ENCODE data around the gene SH3GL2. TPM values are rescaled to one million over a fixed set of nuclear protein-coding genes. Genes with fewer than 3 reads are reported as not detected.

The SH3GL2 gene
- total RNA-seq, 4 donors from 2014 or later, result 0.45 to 2.5 TPM; not detected in 2

GRCh38 chr9:17648516-17648915, 69.7 kb downstream of the SH3GL2 start:
- H3K4me1 ChIP-seq, result no peaks in the 10 kb centered on the region
- no peaks in the 10 kb centered on the region for H3K9me3 ChIP-seq
- H3K4me3 ChIP-seq (replicated peaks in 1 of 3), result no peak overlapping the region
- H3K36me3 ChIP-seq, result no peaks in the 10 kb centered on the region
- H3K27ac ChIP-seq, result no peak overlapping the region
- intact Hi-C loops (cut with DNase I), result no loop called here
- TF ChIP-seq POLR2A (IDR thresholded peaks at IDR 0.05) (no peak), CTCF (IDR thresholded peaks at IDR 0.05) (no peak)
- H3K27me3 ChIP-seq, result no peaks in the 10 kb centered on the region
- no peak for DNase-seq

- intact Hi-C loops (cut with DNase I), result no loop called here
- no peaks in the 10 kb centered on the region for H3K4me1 ChIP-seq
- H3K36me3 ChIP-seq, result no peaks in the 10 kb centered on the region
- no peaks in the 10 kb centered on the region for H3K27me3 ChIP-seq
- no peaks in the 10 kb centered on the region for H3K9me3 ChIP-seq
- WGBS, 2 donors, result 71 to 78% methylated on average over 1 of the region's 1 CpG
- DNase-seq, result no peak
- TF ChIP-seq CTCF (IDR thresholded peaks at IDR 0.05) (no peak), POLR2A (IDR thresholded peaks at IDR 0.05) (no peak)
- no peak overlapping the region for H3K4me3 ChIP-seq (replicated peaks in 1 of 3)
- no peak overlapping the region for H3K27ac ChIP-seq
These were observed 72.9 kb downstream of the SH3GL2 start for GRCh38 chr9:17651725-17652124.

GRCh38 chr9:17653947-17654465, 75.1 kb downstream of the SH3GL2 start:
- no peaks in the 10 kb centered on the region for H3K36me3 ChIP-seq
- no peak for DNase-seq
- no peaks in the 10 kb centered on the region for H3K27me3 ChIP-seq
- WGBS, 2 donors, result 63 to 70% methylated on average over 4 of the region's 4 CpGs
- no peak for TF ChIP-seq POLR2A (IDR thresholded peaks at IDR 0.05)
- no peak for TF ChIP-seq CTCF (IDR thresholded peaks at IDR 0.05)
- no peaks in the 10 kb centered on the region for H3K9me3 ChIP-seq
- no peak overlapping the region for H3K4me3 ChIP-seq (replicated peaks in 1 of 3)
- H3K4me1 ChIP-seq, result no peaks in the 10 kb centered on the region
- H3K27ac ChIP-seq, result no peak overlapping the region
- intact Hi-C loops (cut with DNase I), result no loop called here

- WGBS, 2 donors, result 35 to 52% methylated on average over 1 of the region's 1 CpG
These were observed 78.0 kb downstream of the SH3GL2 start for GRCh38 chr9:17656889-17657288.

DNA sequence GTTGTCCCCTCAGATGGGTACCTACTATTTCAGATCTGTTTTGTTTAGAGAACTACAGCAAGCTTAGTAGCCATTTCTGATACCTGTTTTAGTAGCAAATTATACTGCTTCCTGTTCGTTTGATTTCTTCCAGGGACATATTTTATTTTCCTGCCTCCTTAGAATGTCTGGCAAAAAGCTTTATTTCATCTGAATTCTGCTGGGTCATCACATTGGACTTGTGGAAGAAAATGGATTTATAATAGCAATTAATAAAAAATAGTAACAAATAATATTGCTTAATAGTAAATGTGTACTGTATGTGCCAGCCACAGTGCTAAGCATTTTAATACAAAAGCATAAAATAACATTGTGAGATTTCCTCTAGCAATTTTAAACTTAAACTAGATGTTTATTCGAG, 79.4 kb downstream of the SH3GL2 start:
- Histone ChIP-seq H3K9me3 (no peaks in the 10 kb centered on the region), H3K4me3 (replicated peaks in 1 of 3) (no peak overlapping the region), H3K27ac (no peak overlapping the region), H3K36me3 (no peaks in the 10 kb centered on the region), H3K27me3 (no peaks in the 10 kb centered on the region), H3K4me1 (no peaks in the 10 kb centered on the region)
- intact Hi-C loops (cut with DNase I), result no loop called here
- 74 to 76% methylated on average over 2 of the region's 2 CpGs for WGBS, 2 donors
- TF ChIP-seq CTCF (IDR thresholded peaks at IDR 0.05) (no peak), POLR2A (IDR thresholded peaks at IDR 0.05) (no peak)
- no peak for DNase-seq

More at GRCh38 chr9:17656889-17657288, 78.0 kb downstream of the SH3GL2 start:
- H3K9me3 ChIP-seq, result no peaks in the 10 kb centered on the region
- TF ChIP-seq POLR2A (IDR thresholded peaks at IDR 0.05), result no peak
- TF ChIP-seq CTCF (IDR thresholded peaks at IDR 0.05), result no peak
- H3K4me3 ChIP-seq (replicated peaks in 1 of 3), result no peak overlapping the region
- no peak overlapping the region for H3K27ac ChIP-seq
- no peak for DNase-seq
- H3K4me1 ChIP-seq, result no peaks in the 10 kb centered on the region
- intact Hi-C loops (cut with DNase I), result no loop called here
- H3K27me3 ChIP-seq, result no peaks in the 10 kb centered on the region
- no peaks in the 10 kb centered on the region for H3K36me3 ChIP-seq

Data from thyroid gland (tissue), 4 donors.